ENCODE measurements around the gene PNMA6E. TPM values are rescaled to one million over a fixed set of nuclear protein-coding genes. Genes with fewer than 3 reads are reported as not detected.

Gene PNMA6E
- total and polyA plus RNA-seq, 2 of the 13 experiments (the other 11 are each of a cell fraction or from before 2014, with no cell fraction given) = not detected

- Histone ChIP-seq H3K27me3 (ENCODE audit: control insufficient read depth in 1 of 2, insufficient read depth in 2 of 2, low read length in 2 of 2) (peaks cover 0 to 23% of the 10 kb centered on the region in 2 experiments; a peak in 1 of 5 replicates), H2AFZ (ENCODE audit: low read length) (no peak overlapping the region), H3K4me1 (ENCODE audit: insufficient read depth, low read length) (no peaks in the 10 kb centered on the region), H3K9me3 (ENCODE audit: low read length) (no peaks in the 10 kb centered on the region), H3K27ac (ENCODE audit: extremely low read length, insufficient read depth, low read length) (no peak overlapping the region), H3K4me3 (replicated peaks in 1 of 3; ENCODE audit: insufficient read depth in 1 of 3, low read depth in 2 of 3, low read length in 3 of 3) (no peak overlapping the region), H3K36me3 (replicated peaks in 1 of 2; ENCODE audit: control insufficient read depth in 1 of 2, insufficient read depth in 2 of 2, low read length in 2 of 2) (no peaks in the 10 kb centered on the region), H3K9ac (ENCODE audit: insufficient read depth, low read depth, low read length) (no peak overlapping the region), H4K20me1 (ENCODE audit: insufficient read depth, low read length) (no peaks in the 10 kb centered on the region), H3K4me2 (ENCODE audit: low read depth, low read length) (no peak overlapping the region), H3K79me2 (ENCODE audit: insufficient read depth, low read length) (no peaks in the 10 kb centered on the region)
- DNase-seq (ENCODE audit: low spot score) (no peak), FAIRE-seq (no peak), ATAC-seq (no peak)
- ChIA-PET CTCF (ENCODE audit: low intra/inter-chr PET ratio, low total read pairs) (no interaction called here), POLR2A (no interaction called here)
- TF ChIP-seq GATAD2A (CRISPR knock-in tag; IDR thresholded peaks at IDR 0.05) = no peak
- no peak for TF ChIP-seq ZNF549 (CRISPR knock-in tag; IDR thresholded peaks at IDR 0.05)
- no peak for TF ChIP-seq ARID3A (IDR thresholded peaks at IDR 0.05; ENCODE audit: low read depth, low read length)
- TF ChIP-seq, protein P1, sequence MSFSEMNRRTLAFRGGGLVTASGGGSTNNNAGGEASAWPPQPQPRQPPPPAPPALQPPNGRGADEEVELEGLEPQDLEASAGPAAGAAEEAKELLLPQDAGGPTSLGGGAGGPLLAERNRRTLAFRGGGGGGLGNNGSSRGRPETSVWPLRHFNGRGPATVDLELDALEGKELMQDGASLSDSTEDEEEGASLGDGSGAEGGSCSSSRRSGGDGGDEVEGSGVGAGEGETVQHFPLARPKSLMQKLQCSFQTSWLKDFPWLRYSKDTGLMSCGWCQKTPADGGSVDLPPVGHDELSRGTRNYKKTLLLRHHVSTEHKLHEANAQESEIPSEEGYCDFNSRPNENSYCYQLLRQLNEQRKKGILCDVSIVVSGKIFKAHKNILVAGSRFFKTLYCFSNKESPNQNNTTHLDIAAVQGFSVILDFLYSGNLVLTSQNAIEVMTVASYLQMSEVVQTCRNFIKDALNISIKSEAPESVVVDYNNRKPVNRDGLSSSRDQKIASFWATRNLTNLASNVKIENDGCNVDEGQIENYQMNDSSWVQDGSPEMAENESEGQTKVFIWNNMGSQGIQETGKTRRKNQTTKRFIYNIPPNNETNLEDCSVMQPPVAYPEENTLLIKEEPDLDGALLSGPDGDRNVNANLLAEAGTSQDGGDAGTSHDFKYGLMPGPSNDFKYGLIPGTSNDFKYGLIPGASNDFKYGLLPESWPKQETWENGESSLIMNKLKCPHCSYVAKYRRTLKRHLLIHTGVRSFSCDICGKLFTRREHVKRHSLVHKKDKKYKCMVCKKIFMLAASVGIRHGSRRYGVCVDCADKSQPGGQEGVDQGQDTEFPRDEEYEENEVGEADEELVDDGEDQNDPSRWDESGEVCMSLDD (CRISPR knock-in tag; IDR thresholded peaks at IDR 0.05; ENCODE audit: borderline replicate concordance) = no peak
- TF ChIP-seq, protein P2, sequence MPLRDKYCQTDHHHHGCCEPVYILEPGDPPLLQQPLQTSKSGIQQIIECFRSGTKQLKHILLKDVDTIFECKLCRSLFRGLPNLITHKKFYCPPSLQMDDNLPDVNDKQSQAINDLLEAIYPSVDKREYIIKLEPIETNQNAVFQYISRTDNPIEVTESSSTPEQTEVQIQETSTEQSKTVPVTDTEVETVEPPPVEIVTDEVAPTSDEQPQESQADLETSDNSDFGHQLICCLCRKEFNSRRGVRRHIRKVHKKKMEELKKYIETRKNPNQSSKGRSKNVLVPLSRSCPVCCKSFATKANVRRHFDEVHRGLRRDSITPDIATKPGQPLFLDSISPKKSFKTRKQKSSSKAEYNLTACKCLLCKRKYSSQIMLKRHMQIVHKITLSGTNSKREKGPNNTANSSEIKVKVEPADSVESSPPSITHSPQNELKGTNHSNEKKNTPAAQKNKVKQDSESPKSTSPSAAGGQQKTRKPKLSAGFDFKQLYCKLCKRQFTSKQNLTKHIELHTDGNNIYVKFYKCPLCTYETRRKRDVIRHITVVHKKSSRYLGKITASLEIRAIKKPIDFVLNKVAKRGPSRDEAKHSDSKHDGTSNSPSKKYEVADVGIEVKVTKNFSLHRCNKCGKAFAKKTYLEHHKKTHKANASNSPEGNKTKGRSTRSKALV (CRISPR knock-in tag; IDR thresholded peaks at IDR 0.05) = no peak
- TF ChIP-seq, protein P3, sequence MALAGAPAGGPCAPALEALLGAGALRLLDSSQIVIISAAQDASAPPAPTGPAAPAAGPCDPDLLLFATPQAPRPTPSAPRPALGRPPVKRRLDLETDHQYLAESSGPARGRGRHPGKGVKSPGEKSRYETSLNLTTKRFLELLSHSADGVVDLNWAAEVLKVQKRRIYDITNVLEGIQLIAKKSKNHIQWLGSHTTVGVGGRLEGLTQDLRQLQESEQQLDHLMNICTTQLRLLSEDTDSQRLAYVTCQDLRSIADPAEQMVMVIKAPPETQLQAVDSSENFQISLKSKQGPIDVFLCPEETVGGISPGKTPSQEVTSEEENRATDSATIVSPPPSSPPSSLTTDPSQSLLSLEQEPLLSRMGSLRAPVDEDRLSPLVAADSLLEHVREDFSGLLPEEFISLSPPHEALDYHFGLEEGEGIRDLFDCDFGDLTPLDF (CRISPR knock-in tag; IDR thresholded peaks at IDR 0.05) = no peak
- no peak for TF ChIP-seq ZMYM2 (CRISPR knock-in tag; IDR thresholded peaks at IDR 0.05)
- TF ChIP-seq ZC3H4 (CRISPR knock-in tag; IDR thresholded peaks at IDR 0.05; ENCODE audit: borderline replicate concordance) = no peak
- TF ChIP-seq ATM (IDR thresholded peaks at IDR 0.05; ENCODE audit: borderline replicate concordance) = no peak
- TF ChIP-seq, protein P4, sequence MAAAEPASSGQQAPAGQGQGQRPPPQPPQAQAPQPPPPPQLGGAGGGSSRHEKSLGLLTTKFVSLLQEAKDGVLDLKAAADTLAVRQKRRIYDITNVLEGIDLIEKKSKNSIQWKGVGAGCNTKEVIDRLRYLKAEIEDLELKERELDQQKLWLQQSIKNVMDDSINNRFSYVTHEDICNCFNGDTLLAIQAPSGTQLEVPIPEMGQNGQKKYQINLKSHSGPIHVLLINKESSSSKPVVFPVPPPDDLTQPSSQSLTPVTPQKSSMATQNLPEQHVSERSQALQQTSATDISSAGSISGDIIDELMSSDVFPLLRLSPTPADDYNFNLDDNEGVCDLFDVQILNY (CRISPR knock-in tag; conservative IDR thresholded peaks at IDR 0.05) = no peak
- TF ChIP-seq ZNF550 (CRISPR knock-in tag; IDR thresholded peaks at IDR 0.05; ENCODE audit: borderline replicate concordance) = no peak
- no peak for TF ChIP-seq ZBTB7A (CRISPR knock-in tag; IDR thresholded peaks at IDR 0.05)
- in situ Hi-C loops (cut with HindIII; ENCODE audit: extremely low pct_ligation_motif_present, low pct_unique_long_range_greater_than_20kb) (no loop called here), intact Hi-C loops (cut with micrococcal nuclease; ENCODE audit: unreplicated experiment) (no loop called here)
- 0% methylated on average over 3 of the region's 3 CpGs for WGBS (ENCODE audit: low lambda C conversion rate)
- BruUV-seq (replicated peaks) = no TSS peak
These were observed 25.1 kb upstream of the PNMA6E start for GRCh38 chrX:153426204-153426603.

Data from HepG2 (cell line).